Smooth muscle cell of the pulmonary artery (primary cell): ENCODE data around the gene PRKCSH. TPM values are rescaled to one million over a fixed set of nuclear protein-coding genes. Genes with fewer than 3 reads are reported as not detected.

Source experiments
- total RNA-seq: library from RNA; depleted of rRNA; stranded (reverse); fragments of >200 nt; gene quantifications from 2 replicates; pipeline ENCODE4 v1.2.3, GENCODE V29; 2014

The PRKCSH gene
- total RNA-seq: 443 and 455 TPM in 2 replicates

DNA sequence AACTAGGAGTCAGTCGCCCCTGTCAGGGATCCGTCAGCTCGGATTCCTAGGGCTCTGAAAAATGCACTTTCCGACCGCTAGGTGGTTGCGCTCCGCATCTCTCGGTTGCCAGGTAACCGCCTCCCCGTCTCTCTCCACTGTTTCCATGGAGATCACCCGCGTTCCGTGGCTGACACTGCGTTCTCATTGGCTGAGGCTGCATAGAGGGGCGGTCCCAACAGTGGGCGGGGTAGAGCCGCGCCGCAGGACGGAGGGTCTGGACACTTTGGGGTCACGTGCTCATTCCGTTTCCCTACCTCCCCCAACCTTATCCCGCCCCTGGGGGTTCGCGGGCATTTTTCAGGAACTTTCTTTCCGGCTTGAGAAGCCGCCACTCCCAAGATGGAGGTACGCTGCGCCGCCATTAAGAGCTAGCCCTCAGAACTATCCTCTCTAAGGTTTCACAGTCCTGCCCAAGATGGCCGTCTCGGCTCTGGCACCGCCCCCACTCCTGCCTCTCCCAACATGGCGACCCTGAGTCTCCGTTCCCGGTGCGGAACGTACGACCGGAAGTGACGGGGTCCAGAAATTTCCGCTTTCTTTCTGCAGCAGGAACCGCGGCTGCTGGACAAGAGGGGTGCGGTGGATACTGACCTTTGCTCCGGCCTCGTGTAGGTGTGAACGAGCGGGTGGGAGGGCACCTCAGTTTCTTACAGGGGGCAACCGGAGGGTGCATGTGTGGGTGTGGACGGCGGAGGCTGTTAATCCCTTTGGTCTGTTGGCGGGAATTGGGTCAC is at the start of gene PRKCSH, which contains the start of gene ODAD3:
Gene PRKCSH, plus strand, starts transcription at position 579 of the 776 bp plus-strand sequence. CDS start 483 bp downstream, outside the sequence.
Gene ODAD3, minus strand, starts transcription at position 65 of the 776 bp plus-strand sequence. CDS start 105 bp downstream, outside the sequence.

GRCh38 chr19:11418549-11419506 is 16.6 kb upstream of the PRKCSH start, which contains the start of gene RGL3:
TSS of gene RGL3 (minus strand) at chr19:11419314. CDS start at chr19:11419278, 36 bp downstream.

DNA sequence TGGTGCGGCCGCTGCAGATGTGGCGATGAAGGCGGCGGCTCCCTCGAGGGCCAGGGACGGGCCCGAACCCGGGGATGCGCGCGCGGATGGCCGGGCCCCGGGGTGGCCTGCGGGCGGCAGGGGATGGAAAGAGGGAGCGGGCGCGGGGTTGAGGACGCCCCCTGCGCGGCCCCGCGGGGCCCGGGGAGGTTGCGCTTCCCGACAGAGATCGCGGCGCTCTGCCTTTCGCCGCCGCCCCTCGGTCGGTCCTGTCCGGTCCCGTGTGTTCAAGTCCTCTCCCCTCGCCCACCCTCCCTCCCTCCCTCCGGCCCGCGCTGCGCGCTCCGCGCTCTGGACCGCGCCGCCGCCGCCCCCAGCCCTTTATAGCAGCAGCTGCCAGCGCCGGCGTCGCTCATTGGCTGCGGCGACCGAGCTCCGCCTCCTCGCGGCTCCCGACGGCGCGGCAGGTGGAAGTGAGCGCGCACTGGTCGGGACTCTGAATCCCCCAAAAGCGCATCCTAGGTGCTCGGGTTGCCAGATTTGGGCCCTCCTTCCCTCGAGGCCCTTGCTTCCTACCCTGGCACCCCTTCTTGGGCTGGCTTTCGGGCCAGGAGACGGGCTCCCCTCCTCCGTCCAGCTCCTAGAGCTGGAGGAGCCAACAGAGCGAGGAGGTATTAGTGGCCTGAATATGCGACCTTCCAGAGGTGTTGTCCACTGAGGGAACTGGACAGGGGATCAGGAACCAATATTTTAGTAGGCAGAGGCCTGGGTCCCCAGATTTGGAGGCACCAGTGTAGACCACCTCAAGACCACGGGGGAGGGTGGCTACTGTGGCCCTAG is 45.5 kb downstream of the PRKCSH start, which contains the start of gene ELAVL3:
Gene ELAVL3, minus strand, starts transcription at position 332 of the 819 bp plus-strand sequence. CDS start 438 bp downstream, outside the sequence.

Other genes with a start within 250 kb of the PRKCSH start
- 364 and 439 TPM in 2 replicates for gene KANK2, start 238.1 kb upstream of the PRKCSH start, total RNA-seq
- gene ANGPTL8, start 196.0 kb upstream of the PRKCSH start, total RNA-seq: not detected in 2 replicates
- 26.1 and 43.8 TPM in 2 replicates for gene DOCK6, start 173.1 kb upstream of the PRKCSH start, total RNA-seq
- gene TSPAN16, start 139.5 kb upstream of the PRKCSH start, total RNA-seq: not detected in 2 replicates
- gene RAB3D, start 96.0 kb upstream of the PRKCSH start, total RNA-seq: 10.8 and 26.4 TPM in 2 replicates
- 39.3 and 42.4 TPM in 2 replicates for gene TMEM205, start 89.4 kb upstream of the PRKCSH start, total RNA-seq
- gene CCDC159, start 89.1 kb upstream of the PRKCSH start, total RNA-seq: 8.3 and 12.1 TPM in 2 replicates
- 31.2 and 34.9 TPM in 2 replicates for gene PLPPR2, start 80.2 kb upstream of the PRKCSH start, total RNA-seq
- 0.50 and 0.65 TPM in 2 replicates for gene SWSAP1, start 61.0 kb upstream of the PRKCSH start, total RNA-seq
- 12.6 and 12.7 TPM in 2 replicates for gene EPOR, start 51.3 kb upstream of the PRKCSH start, total RNA-seq
- 4.8 and 6.4 TPM in 2 replicates for gene RGL3, start 16.3 kb upstream of the PRKCSH start, total RNA-seq
- gene ODAD3, start 514 bp upstream of the PRKCSH start, total RNA-seq: 0.23 and 0.26 TPM in 2 replicates
- gene ELAVL3, start 45.4 kb downstream of the PRKCSH start, total RNA-seq: not detected in 2 replicates
- 5.2 and 6.1 TPM in 2 replicates for gene ZNF653, start 70.2 kb downstream of the PRKCSH start, total RNA-seq
- 26.6 and 26.8 TPM in 2 replicates for gene ECSIT, start 93.5 kb downstream of the PRKCSH start, total RNA-seq
- gene CNN1, start 103.2 kb downstream of the PRKCSH start, total RNA-seq: 25.2 and 31.1 TPM in 2 replicates
- 27.5 and 28.2 TPM in 2 replicates for gene ELOF1, start 123.6 kb downstream of the PRKCSH start, total RNA-seq
- gene ACP5, start 142.0 kb downstream of the PRKCSH start, total RNA-seq: 2.4 TPM in 2 replicates
- 15.2 and 16.5 TPM in 2 replicates for gene ZNF627, start 161.8 kb downstream of the PRKCSH start, total RNA-seq